GM19455 (cell line): Measurements from ENCODE around the gene LAP3.
"Not testable (repeated sequence)": the region's sequence is repeated elsewhere in the genome, so short reads cannot be mapped to it uniquely, and the experiment has no call there.

Source experiments
- ATAC-seq: cut with Tn5 transposase; IDR thresholded peaks from one replicate; pipeline ENCODE4 v1.9.1; 2021; ENCODE audit not compliant: unreplicated experiment

Gene LAP3

DNA sequence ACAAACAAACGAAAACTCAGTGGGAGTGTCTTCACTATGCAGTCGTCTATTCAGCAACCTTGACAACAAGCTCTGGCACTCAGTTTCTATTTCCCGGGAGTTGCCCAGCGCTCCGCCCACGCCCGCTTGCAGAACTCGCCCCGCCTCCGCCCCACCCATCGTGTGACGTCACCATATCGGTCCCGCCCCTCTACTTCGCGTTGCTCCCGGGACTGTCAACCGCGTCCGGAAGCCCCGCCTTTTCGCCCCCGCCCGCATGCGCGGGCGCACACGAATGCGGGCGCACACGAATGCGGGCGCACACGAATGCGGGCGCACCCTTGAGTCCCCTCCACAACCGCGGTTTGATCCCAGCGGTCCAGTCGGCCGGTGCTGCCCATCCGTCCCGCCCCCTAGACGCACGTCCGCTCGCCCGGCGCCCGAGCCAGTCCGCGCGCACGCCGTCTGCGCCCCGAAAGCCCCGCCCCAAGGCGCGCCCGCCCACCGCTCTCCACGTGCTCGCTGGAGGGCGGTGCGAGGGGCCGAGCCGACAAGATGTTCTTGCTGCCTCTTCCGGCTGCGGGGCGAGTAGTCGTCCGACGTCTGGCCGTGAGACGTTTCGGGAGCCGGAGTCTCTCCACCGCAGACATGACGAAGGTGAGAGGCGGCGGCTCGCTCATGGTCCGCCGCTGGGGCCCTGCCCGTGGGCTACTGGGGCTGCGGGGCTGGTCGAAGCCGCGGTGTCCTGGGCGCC is at the start of gene LAP3:
TSS of gene LAP3 (plus strand) at position 267 of the 733 bp plus-strand sequence. CDS start at position 535, 268 bp downstream.
- ATAC-seq: peak; percentile 80

DNA sequence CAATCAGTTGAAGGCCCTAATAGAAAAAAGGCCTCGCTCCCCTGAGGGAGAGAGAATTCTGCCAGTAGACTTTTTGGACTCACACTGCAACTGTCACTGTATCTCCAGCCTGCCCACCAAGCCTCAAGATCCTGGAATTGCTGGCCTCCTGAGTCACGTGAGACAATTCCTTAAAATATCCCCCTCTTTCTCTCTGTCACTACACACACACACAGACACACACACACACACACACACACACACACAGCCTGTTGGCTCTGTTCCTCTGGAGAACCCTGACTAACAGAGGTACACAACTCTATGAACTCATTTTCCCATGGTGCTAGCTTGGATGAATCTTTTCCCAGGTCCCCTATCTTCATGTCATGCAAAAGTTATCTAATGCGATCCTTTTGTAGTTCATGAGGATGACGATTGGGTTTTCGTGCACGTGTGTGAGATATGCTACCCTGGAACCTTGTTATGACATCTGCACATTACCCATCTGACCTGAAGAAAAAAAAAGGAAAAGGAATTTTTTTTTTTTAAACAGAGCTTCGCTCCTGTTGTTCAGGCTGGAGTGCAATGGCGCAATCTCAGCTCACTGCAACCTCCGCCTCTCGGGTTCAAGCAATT is 48.3 kb upstream of the LAP3 start:
- ATAC-seq: no peak

DNA sequence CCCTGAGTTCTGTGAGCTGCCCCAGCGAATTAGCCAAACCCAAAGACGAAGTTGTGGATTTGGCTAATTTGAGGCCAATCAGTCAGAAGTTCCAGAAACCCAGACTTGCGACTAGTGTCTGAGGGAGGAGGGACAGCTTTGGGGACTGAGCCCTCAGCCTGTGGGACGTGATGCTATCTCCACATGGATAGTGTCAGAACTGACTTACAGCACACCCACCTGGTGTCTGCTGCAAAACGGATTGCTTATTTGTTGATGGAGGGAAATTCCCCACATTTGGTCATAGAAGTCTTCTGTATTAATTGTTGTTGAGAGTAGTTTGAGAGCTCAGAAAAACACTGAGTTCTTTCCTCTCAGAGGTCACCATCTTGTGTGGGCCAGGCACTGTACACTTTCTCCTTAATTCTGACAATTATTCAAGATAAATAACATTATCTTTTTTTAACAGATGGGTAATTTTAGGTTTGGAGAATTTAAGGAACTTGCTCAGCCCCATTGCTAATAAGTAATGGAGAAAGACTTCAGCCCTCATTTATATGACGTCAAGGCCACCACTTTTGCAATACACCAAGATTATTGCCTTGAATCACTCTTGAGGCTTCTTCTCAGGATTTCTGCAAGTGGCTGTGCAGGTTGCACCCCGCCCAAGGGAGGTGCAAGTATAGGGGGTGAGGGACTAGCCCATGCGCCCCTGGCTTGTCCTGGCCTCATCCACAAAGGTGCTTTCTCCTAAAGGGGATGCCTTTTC is 45.3 kb upstream of the LAP3 start:
- ATAC-seq: no peak

DNA sequence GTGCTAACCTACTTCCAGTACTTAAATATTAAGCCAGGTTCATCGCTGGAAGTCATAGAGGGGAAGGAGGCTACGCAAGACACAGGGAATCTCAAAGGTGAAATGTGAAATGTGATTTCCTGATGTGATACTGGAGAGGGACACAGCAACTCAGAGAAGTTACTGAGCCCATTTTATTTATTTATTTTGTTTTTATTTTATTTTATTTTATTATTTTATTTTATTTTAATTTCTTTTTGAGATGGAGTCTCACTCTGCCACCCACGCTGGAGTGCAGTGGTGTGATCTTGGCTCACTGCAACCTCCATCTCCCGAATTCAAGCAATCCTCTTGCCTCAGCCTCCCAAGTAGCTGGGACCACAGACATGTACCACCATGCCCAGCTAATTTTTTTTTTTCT is 42.3 kb upstream of the LAP3 start:
- no peak for ATAC-seq

DNA sequence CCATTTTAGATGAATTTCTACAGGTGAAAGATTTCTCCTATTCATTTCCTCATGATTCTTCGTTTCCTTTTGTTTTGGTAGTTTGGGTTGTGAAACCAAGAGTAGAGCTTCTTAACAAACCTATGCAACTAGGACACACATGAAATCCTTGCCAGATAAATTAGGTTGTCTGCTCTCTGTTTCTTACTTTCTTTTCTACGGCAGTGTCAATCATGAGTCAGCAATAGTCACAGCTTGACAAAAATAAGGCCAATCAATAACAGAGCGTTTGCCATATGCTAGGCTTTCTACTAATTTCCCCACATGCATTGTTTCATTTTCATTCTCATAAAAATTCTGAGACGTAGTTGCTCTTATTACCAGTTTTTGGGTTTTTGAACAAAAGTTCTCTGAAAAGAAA is 41.8 kb upstream of the LAP3 start:
- ATAC-seq: peak; percentile 49

DNA sequence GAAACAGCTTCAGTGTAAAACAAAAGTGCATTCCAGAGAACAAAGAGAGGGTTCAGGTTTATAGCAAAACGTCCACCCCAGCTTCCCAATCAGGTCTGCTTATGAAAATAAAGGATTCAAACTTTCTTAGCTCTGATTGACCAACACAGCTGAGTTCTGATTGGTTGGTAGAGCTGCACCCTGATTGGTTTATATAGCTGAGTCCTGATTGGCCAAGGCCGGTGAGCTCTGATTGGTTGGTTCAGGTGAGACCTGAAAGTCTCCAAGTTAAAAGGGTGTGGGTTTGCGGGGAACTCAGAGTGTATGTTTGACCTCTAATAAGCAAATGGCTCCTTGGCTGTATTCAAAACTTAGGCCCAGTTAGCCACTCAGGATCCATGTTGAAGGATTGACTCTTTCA is 41.1 kb upstream of the LAP3 start:
- ATAC-seq: no peak

DNA sequence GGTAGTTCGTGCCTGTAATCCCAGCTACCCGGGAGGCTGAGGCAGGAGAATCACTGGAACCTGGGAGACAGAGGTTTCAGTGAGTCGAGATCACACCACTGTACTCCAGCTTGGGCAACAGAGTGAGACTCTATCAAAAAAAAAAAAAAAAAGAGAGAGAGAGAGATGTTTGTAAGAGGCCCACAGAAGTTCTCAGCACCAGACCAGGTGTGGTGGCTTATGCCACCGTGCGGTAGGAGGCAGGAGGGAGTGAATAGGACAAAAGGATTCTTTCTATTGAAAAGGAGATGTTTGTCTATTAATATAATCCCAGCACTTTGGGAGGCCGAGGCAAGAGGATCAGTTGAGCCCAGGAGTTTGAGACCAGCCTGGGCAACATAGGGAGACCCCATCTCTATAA is 39.9 kb upstream of the LAP3 start:
- ATAC-seq: not testable (repeated sequence)

DNA sequence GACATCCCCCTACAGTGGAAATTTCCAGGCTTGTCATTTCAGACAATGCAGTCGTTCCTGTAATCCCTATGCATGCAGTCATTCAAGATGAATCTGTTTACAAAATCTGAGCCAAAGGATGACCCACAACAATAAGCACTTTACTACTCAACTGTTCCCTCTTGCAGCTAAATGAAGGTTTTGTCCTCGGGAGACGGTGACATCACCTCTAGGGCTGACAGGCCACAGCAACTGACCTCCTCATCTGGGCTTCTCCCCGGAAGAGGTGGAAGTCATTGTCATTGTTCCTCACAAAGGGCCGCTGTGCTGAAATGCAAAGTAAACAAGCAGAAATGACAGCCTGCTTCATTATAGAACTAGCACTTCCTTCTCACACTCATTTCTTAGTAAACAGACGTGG is 32.8 kb upstream of the LAP3 start:
- ATAC-seq: no peak

DNA sequence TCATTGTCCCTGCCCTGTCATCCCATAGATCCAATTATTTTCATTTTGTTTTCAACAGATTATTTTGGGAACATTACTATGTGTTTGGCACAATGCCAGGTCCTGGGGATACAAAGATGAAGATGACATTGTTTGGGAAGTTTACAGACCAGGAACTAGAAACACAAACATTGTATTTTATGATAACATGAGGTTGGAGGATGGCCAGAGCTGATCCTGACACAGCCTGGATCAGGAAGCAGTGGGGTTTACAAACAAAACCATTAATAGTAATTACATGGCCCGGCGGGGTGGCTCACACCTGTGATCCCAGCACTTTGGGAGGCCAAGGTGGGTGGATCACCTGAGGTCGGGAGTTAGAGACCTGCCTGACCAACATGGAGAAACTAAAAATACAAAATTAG is 32.2 kb upstream of the LAP3 start:
- no peak for ATAC-seq

DNA sequence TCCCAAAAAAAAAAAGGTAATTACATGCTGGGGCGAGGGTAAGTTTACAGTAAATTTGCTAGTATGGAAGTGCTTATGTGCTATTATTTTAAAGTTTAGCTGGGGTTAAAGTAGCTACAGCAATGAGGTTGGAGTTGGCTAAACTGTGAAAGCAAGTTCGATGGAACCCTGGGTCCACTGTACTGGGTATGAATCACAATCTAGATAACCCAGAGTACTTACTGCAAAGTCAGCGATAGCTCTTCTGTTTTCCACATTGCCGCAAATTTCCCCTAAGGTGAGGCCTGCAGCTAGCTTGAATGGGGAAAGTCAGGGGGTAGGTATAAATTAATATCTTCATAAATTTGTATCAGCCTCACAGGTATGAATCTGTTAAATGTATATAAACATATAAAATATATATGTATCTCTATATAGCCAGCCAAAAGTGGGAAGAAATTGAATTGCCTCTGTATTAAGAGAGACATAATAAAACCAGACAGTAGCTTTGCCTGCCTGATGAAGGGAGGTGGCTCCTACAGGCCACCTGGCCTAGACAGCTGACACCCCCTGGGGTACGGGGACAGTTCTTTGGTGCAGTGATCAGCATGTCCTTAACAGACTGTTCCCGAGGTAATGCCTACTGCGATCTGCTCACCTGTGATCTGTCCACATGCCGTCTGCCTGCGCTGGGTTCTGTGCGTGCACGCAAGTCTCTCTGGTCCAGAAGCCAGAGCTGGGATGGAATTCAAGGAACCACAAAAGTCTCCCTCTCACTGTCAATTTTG is 31.4 kb upstream of the LAP3 start:
- ATAC-seq: no peak

DNA sequence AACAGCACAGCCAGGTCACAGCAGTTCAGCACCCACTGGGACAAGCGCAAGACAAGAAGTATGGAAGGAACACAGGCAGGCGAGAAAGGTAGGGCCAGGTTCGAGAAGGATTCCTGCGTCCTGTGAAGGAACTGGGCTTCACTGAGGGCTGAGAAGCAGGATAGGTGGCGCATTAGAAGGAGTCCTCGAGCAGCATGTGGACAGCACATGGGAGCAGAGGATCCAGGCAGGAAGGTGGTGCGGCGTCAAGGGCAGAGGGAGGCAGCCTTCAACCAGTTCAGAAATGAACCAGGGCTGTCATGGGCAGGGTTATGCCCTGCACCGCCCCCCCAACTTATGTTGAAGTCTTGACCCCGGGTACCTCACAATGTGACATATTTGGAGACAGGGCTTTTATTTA is 30.8 kb upstream of the LAP3 start:
- ATAC-seq: no peak

DNA sequence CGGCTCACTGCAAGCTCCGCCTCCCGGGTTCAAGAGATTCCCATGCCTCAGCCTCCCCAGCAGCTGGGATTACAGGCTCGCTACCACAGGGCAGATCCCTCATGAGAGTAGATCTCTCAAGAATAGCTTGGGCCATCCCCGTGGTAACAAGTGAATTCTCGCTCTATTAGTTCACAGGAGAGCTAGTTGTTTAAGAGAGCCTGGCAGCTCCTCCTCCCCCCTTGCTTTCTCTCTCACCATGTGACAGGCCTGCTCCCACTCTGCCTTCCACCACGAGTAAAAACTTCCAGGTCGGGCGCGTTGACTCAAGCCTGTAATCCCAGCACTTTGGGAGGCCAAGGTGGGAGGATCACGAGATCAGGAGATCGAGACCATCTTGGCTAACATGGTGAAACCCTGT is 30.3 kb upstream of the LAP3 start:
- ATAC-seq: no peak

DNA sequence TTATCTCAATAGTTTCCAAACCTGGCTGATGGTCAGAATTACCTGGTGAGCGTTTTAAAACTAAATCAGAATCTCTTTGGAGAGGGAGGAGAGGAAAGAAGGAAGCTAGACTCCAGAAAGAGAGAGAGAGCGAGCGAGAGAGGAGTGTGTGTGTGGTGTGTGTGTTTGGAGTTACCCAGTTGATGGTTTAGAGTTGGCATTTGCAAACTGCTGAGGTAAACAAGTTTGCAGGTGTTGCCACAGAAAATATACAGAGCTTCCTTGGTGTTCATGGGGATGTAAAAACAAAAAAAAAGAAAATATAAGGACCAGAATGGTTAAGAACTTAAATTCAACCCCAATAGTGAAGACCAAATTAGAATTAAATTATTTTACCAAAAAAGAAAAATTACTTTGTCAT is 26.4 kb upstream of the LAP3 start:
- no peak for ATAC-seq

DNA sequence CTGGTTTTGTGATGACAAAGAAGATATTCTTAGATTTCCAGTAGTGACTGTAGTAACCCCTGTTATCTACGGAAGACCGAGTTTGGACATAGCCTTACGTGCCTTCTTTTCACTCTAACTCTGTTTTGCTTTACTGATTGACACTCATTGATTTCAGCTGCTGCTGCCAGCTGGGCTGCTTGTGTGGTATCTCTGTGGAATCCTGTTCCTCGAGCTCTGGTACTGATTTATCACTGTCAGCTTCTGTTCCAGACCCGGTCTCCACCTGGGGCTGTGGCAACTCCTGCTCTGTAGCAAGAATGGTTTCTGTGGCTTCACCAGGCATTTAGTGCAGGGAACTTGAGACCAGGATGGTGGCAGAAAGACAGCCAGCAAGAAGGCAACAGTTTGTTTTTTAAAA is 24.6 kb upstream of the LAP3 start:
- ATAC-seq: no peak

DNA sequence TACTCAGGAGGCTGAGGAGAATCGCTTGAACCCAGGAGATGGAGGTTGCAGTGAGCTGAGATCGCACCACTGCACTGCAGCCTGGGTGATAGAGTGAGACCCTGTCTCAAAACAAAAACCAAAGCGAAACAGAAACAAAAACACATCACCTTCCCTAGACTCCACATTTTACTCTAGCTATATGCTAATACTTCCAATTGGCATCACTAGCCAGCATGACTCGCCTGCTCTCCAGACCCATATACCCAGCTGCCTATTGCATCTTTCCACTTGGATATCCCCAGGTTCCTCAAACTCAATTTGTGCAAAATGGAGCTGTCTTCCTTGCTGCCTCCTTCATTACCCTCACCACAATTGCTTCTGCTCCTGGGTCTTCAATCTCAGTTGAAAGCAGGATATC is 22.4 kb upstream of the LAP3 start:
- ATAC-seq: no peak

DNA sequence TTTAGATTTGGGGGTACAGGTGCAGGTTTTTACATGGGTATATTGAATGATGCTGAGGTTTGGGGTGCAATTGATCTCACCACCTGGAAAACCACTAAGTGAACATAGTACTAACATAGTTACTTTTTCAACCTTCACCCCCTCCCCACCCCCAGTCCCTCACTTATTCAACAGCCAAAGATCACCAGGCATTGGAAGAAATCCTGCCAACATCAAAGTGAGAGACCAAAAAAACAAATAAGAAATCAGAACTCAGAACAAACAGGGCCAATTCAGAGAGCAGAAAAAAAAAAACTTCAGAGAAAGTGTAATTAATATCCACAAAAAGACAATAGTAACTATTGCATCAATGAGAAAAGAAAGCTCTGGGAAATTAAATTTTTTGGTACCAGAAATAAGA is 20.5 kb upstream of the LAP3 start:
- ATAC-seq: no peak

DNA sequence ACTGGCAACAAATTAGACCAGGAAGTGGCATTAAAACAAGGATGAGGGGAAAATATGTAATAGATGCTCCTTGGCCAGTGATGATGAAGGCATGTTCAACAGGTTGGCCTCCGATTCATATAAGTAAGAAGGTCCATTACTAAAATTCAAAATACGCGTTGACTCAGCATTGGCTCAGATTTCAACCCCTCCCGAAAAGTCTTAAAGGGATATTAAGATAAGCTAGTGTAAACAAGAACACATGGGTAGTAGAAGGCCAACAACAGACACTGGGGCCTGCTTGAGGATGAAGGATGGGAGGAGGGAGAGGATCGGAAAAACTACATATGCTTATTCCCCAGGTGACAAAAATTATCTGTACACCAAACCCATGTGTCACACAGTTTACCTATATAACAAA is 19.1 kb upstream of the LAP3 start:
- no peak for ATAC-seq

DNA sequence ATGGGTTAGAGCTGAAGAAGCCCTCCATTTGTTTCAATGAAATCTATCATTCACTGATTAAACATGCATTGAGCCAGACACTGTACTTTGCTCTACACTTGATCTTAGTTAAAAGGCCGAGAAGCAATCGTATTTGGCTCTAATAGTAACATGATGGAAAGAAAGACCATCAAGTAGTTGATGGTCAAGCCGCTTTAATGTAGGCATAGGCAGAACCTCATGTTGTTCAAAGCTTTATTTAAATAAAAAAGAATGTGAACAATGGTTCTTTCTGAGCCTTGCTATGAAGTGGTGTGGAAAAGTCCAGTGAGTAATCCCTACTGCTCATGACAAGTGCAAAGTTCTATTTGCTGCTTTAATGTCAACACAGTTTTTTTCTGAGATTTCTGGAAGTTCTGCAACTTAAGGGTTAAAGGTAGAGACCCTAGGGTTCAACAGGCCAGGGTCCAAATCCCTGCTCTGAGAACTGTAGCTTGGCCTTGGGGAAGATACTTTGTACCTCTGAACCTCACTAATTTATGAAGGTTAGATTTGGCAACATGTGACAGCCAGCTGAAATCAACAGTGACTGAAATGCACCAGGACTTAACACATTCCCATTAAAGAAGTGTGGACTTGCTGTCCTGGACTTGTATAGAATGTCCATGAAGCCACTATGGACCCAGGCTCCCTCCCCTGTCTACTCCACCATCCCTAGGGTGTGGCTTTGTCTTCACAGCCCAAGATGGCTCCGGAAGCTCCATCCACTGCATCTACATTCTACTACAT is 17.9 kb upstream of the LAP3 start:
- ATAC-seq: no peak

DNA sequence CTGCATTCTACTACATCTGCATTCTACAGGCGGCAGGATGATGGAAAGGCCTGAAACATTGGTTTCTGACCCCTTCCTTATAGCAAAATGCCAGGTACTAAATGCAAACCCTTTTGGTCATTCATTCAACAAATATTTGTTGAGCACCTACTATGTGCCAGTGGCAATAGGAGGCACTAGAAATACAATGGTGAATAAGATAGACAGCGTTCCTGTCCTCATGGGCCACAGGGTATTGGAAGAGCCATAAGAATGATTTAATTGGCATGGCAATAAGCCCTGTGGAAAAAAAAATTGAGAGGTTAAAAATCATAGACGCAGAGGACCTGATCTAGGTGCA is 17.3 kb upstream of the LAP3 start:
- no peak for ATAC-seq

DNA sequence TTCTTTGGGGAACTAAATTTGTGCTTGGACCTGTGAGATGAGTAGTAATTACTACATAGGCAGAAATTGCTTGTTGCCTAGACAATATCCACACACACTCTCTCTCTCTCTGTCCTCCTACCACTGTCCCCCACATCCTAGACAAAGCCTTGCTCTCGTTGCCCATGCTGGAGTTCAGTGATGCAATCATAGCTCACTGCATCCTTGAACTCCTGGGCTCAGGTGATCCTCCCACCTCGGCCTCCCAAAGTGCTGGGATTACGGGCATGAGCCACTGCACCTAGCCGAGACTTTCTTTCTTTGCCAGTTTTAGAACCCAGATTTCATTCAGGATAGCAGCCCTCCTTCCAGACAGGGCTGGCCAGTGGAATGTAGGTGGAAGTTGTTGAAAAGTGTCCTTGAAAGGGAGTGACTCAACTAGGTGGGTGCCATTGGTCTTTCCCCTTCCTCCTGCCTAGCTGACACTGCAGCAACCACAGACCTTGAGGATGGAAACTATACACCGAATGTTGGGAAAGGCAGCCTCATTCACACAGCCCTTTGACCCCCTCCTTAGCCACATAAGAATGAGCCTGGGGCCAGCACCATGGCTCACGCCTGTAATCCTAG is 16.8 kb upstream of the LAP3 start:
- ATAC-seq: no peak
